Tibial nerve (tissue), 4 donors: Measurements from ENCODE around the gene GRHL1. TPM values are rescaled to one million over a fixed set of nuclear protein-coding genes. Genes with fewer than 3 reads are reported as not detected.

Source experiments
- DNase-seq, 2 donors: peaks; one replicate each; pipeline ENCODE4 v3.0.0-alpha.2; 2019; ENCODE audit warnings: low spot score in 2 of 2
- H3K27ac ChIP-seq, 4 donors: fragments of 200-600 bp; sonication (generic) in 3 of 4; one replicate each; pipeline ENCODE4 v1.5.1; 2017 to 2019; ENCODE audit warnings: mild to moderate bottlenecking in 1 of 4
- H3K27me3 ChIP-seq, 2 donors: fragments of 200-600 bp; sonication (generic) in 1 of 2; one replicate each; pipeline versions ENCODE4 v1.5.1 to v1.6.0; 2017 to 2019
- H3K36me3 ChIP-seq, 3 donors: fragments of 200-600 bp; sonication (generic); one replicate each; pipeline ENCODE4 v1.5.1; 2018 to 2019
- H3K4me1 ChIP-seq, 4 donors: fragments of 200-600 bp; sonication (generic) in 3 of 4; one replicate each; pipeline ENCODE4 v1.5.1; 2017 to 2019
- H3K4me3 ChIP-seq, 4 donors: fragments of 200-600 bp; sonication (generic) in 3 of 4; one replicate each; pipeline ENCODE4 v1.5.1; 2017 to 2019; ENCODE audit warnings: mild to moderate bottlenecking in 1 of 4, moderate library complexity in 1 of 4
- H3K9me3 ChIP-seq, 4 donors: fragments of 200-600 bp; sonication (generic) in 3 of 4; one replicate each; pipeline ENCODE4 v1.5.1; 2017 to 2019
- CTCF ChIP-seq, 5 experiments: fragments of 200-600 bp in 3 of 5; fragments of 450-650 bp in 2 of 5; sonication (generic) in 3 of 5; IDR thresholded peaks; one replicate each; pipeline ENCODE4 v1.5.1; 2016 to 2019; ENCODE audit warnings: antibody characterized with exemption in 5 of 5, mild to moderate bottlenecking in 3 of 5, moderate library complexity in 2 of 5
- EP300 ChIP-seq, 2 donors: sonication (generic); formaldehyde crosslinking; IDR thresholded peaks; one replicate each; pipeline ENCODE4 v1.6.1; 2017; ENCODE audit warnings: antibody characterized with exemption in 2 of 2, mild to moderate bottlenecking in 1 of 2
- POLR2A ChIP-seq, 2 donors: fragments of 450-650 bp; IDR thresholded peaks; one replicate each; pipeline ENCODE4 v1.6.1; 2017; ENCODE audit warnings: antibody characterized with exemption in 2 of 2, mild to moderate bottlenecking in 2 of 2, moderate library complexity in 2 of 2
- WGBS, 2 donors: methylation state at CpG; one replicate each; pipeline ENCODE4 v1.1.5; 2018; 5-methylcytosine and 5-hydroxymethylcytosine counted together
- total RNA-seq, 4 donors: library from RNA; depleted of rRNA; stranded (reverse); fragments of >200 nt; gene quantifications; one replicate each; pipeline ENCODE4 v1.1.0, GENCODE V29; 2016

The GRHL1 gene
- total RNA-seq, 4 donors from 2014 or later: 0.66 to 4.2 (median 2.3) TPM; not detected in 1

GRCh38 chr2:9998916-9999654 lies 47.6 kb downstream of the GRHL1 start:
- no peak overlapping the region for H3K4me3 ChIP-seq
- TF ChIP-seq CTCF (IDR thresholded peaks at IDR 0.05) (no peak), POLR2A (IDR thresholded peaks at IDR 0.05) (no peak), EP300 (IDR thresholded peaks at IDR 0.05) (no peak)
- H3K36me3 ChIP-seq: no peaks in the 10 kb centered on the region
- no peak for DNase-seq
- peaks cover 0 to 13% (median 0%) of the 10 kb centered on the region in 4 donors for H3K4me1 ChIP-seq
- no peak overlapping the region for H3K27ac ChIP-seq
- WGBS, 2 donors: 87 to 90% methylated on average over 20 of the region's 20 CpGs
- H3K27me3 ChIP-seq: no peaks in the 10 kb centered on the region
- no peaks in the 10 kb centered on the region for H3K9me3 ChIP-seq

GRCh38 chr2:9999693-10000092 lies 48.2 kb downstream of the GRHL1 start:
- Histone ChIP-seq H3K4me1 (peaks cover 0 to 9% (median 0%) of the 10 kb centered on the region in 4 donors), H3K4me3 (no peak overlapping the region), H3K36me3 (no peaks in the 10 kb centered on the region), H3K9me3 (no peaks in the 10 kb centered on the region), H3K27ac (no peak overlapping the region), H3K27me3 (no peaks in the 10 kb centered on the region)
- 81 to 96% methylated on average over 1 of the region's 1 CpG for WGBS, 2 donors
- DNase-seq: no peak
- no peak for TF ChIP-seq POLR2A (IDR thresholded peaks at IDR 0.05)
- TF ChIP-seq EP300 (IDR thresholded peaks at IDR 0.05): no peak
- no peak for TF ChIP-seq CTCF (IDR thresholded peaks at IDR 0.05)

GRCh38 chr2:10000541-10000940 lies 49.0 kb downstream of the GRHL1 start:
- Histone ChIP-seq H3K4me3 (no peak overlapping the region), H3K27me3 (no peaks in the 10 kb centered on the region), H3K9me3 (no peaks in the 10 kb centered on the region), H3K4me1 (peaks cover 0 to 9% (median 0%) of the 10 kb centered on the region in 4 donors), H3K27ac (no peak overlapping the region), H3K36me3 (no peaks in the 10 kb centered on the region)
- DNase-seq: no peak
- WGBS, 2 donors: 90 to 92% methylated on average over 8 of the region's 8 CpGs
- TF ChIP-seq POLR2A (IDR thresholded peaks at IDR 0.05) (no peak), CTCF (IDR thresholded peaks at IDR 0.05) (no peak), EP300 (IDR thresholded peaks at IDR 0.05) (no peak)

- WGBS, 2 donors: 78 to 82% methylated on average over 5 of the region's 5 CpGs
- Histone ChIP-seq H3K4me1 (peaks cover 0 to 9% (median 0%) of the 10 kb centered on the region in 4 donors), H3K36me3 (no peaks in the 10 kb centered on the region), H3K27ac (no peak overlapping the region), H3K4me3 (no peak overlapping the region), H3K9me3 (no peaks in the 10 kb centered on the region), H3K27me3 (no peaks in the 10 kb centered on the region)
- no peak for TF ChIP-seq CTCF (IDR thresholded peaks at IDR 0.05)
- TF ChIP-seq EP300 (IDR thresholded peaks at IDR 0.05): no peak
- DNase-seq: no peak
Measured at GRCh38 chr2:10001586-10001985, 50.1 kb downstream of the GRHL1 start.

- Histone ChIP-seq H3K36me3 (no peaks in the 10 kb centered on the region), H3K4me1 (peaks cover 0 to 9% (median 2%) of the 10 kb centered on the region in 4 donors), H3K9me3 (no peaks in the 10 kb centered on the region), H3K27me3 (no peaks in the 10 kb centered on the region), H3K4me3 (no peak overlapping the region), H3K27ac (no peak overlapping the region)
- WGBS, 2 donors: 75 to 85% methylated on average over 5 of the region's 5 CpGs
- TF ChIP-seq POLR2A (IDR thresholded peaks at IDR 0.05) (no peak), EP300 (IDR thresholded peaks at IDR 0.05) (no peak), CTCF (IDR thresholded peaks at IDR 0.05) (no peak)
- no peak for DNase-seq
Measured at GRCh38 chr2:10002109-10002508, 50.6 kb downstream of the GRHL1 start.
